ENCODE data around the gene CADM4. TPM values are rescaled to one million over a fixed set of nuclear protein-coding genes. Genes with fewer than 3 reads are reported as not detected.

CADM4 gene
- total RNA-seq, 1 donor from 2014 or later = 6.9 TPM

DNA sequence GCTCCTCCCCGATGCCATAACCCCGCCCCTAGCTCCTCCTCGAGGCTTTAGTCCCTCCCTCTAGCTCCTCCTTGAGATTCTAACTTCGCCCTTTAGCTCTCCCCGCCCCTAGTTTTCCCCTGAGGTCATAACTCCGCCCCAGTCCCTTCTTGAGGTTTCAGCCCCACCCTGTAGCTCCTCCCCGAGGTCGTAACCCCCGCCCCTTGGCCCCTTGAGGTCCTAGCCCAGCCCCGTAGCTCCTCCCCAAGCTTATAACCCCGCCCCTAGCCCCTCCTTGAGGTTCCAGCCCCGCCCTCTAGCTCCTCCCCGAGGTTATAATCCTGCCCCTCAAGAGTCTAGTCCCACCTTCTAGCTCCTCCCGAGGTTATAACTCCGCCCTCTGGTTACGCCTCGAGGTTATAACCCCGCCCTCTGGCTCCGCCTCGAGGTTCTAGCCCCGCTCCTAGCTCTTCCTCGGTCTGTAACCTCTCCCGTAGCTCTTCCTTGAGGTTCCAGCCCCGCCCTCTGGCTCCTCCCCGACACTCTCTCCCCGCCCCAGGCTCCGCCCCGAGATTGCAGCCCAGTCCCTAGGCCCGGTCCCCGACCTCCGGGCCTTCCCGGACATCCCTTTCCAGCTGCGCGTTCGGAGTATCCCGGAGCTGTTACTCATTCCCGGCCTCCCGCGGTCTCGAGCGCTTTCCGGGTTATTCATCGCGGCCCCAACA lies 28.9 kb upstream of the CADM4 start:
- Histone ChIP-seq H3K4me3 (peak overlapping the region; percentile 79), H3K9me3 (replicated peaks) (no peaks in the 10 kb centered on the region), H3K36me3 (peaks cover 18% of the 10 kb centered on the region), H3K27ac (replicated peaks) (peak overlapping the region; percentile 97), H3K4me1 (peaks cover 35% of the 10 kb centered on the region), H3K27me3 (ENCODE audit: low read depth) (no peaks in the 10 kb centered on the region)
- TF ChIP-seq, protein P1, sequence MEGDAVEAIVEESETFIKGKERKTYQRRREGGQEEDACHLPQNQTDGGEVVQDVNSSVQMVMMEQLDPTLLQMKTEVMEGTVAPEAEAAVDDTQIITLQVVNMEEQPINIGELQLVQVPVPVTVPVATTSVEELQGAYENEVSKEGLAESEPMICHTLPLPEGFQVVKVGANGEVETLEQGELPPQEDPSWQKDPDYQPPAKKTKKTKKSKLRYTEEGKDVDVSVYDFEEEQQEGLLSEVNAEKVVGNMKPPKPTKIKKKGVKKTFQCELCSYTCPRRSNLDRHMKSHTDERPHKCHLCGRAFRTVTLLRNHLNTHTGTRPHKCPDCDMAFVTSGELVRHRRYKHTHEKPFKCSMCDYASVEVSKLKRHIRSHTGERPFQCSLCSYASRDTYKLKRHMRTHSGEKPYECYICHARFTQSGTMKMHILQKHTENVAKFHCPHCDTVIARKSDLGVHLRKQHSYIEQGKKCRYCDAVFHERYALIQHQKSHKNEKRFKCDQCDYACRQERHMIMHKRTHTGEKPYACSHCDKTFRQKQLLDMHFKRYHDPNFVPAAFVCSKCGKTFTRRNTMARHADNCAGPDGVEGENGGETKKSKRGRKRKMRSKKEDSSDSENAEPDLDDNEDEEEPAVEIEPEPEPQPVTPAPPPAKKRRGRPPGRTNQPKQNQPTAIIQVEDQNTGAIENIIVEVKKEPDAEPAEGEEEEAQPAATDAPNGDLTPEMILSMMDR (IDR thresholded peaks at IDR 0.05; ENCODE audit: borderline replicate concordance) = no peak
- intact Hi-C loops (cut with micrococcal nuclease) = no loop called here
- DNase-seq = peak; percentile 98

DNA sequence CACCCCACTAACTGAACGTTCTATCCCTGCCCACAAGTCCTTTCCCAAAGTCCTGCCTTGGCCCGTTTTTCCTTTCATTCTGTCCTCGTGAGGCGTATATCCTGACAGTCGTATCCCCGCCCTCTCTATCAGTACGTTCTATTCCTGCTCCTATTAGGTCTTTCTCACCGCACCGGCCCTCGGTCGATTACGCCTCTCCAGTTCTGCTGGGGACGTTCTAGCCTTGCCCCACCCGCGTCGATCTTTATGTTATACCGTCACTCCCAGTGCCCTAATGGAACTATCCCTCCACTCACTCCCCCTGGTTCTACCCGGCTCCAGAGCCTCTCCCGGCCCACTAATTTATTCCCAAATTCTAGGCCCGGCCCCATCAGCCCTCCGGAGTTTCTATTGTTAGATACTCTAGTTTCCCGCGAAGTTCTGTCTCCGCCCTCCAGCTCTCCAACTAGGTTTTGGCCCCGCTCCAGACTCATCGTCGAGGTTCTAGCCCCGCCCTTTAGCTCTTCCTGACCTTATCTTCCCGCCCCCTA lies 28.3 kb upstream of the CADM4 start:
- Histone ChIP-seq H3K4me1 (peaks cover 37% of the 10 kb centered on the region), H3K4me3 (peak overlapping the region; percentile 79), H3K27me3 (ENCODE audit: low read depth) (no peaks in the 10 kb centered on the region), H3K27ac (replicated peaks) (peak overlapping the region; percentile 97), H3K9me3 (replicated peaks) (no peaks in the 10 kb centered on the region), H3K36me3 (peaks cover 18% of the 10 kb centered on the region)
- DNase-seq = no peak
- TF ChIP-seq, protein P1 (IDR thresholded peaks at IDR 0.05; ENCODE audit: borderline replicate concordance) = no peak
- intact Hi-C loops (cut with micrococcal nuclease) = no loop called here

GRCh38 chr19:43667126-43667875 lies 27.7 kb upstream of the CADM4 start:
- DNase-seq = peak; percentile 19
- peak overlapping the region; percentile 97 for H3K27ac ChIP-seq (replicated peaks)
- no peaks in the 10 kb centered on the region for H3K27me3 ChIP-seq (ENCODE audit: low read depth)
- intact Hi-C loops (cut with micrococcal nuclease) = no loop called here
- TF ChIP-seq, protein P1 (IDR thresholded peaks at IDR 0.05; ENCODE audit: borderline replicate concordance) = no peak
- H3K36me3 ChIP-seq = peaks cover 18% of the 10 kb centered on the region
- peak overlapping the region; percentile 79 for H3K4me3 ChIP-seq
- no peaks in the 10 kb centered on the region for H3K9me3 ChIP-seq (replicated peaks)
- peaks cover 37% of the 10 kb centered on the region for H3K4me1 ChIP-seq

- H3K27me3 ChIP-seq (ENCODE audit: low read depth) = no peaks in the 10 kb centered on the region
- H3K27ac ChIP-seq (replicated peaks) = no peak overlapping the region
- peaks cover 20% of the 10 kb centered on the region for H3K4me1 ChIP-seq
- peaks cover 24% of the 10 kb centered on the region for H3K36me3 ChIP-seq
- no peak for DNase-seq
- no peaks in the 10 kb centered on the region for H3K9me3 ChIP-seq (replicated peaks)
- TF ChIP-seq, protein P1 (IDR thresholded peaks at IDR 0.05; ENCODE audit: borderline replicate concordance) = no peak
- H3K4me3 ChIP-seq = no peak overlapping the region
- intact Hi-C loops (cut with micrococcal nuclease) = no loop called here
Measured at GRCh38 chr19:43664018-43664417, 24.4 kb upstream of the CADM4 start.

GRCh38 chr19:43662487-43662886 lies 22.8 kb upstream of the CADM4 start:
- Histone ChIP-seq H3K9me3 (replicated peaks) (peaks cover 12% of the 10 kb centered on the region), H3K36me3 (peaks cover 33% of the 10 kb centered on the region), H3K4me1 (peaks cover 13% of the 10 kb centered on the region), H3K27ac (replicated peaks) (no peak overlapping the region), H3K4me3 (no peak overlapping the region), H3K27me3 (ENCODE audit: low read depth) (no peaks in the 10 kb centered on the region)
- DNase-seq = no peak
- intact Hi-C loops (cut with micrococcal nuclease) = no loop called here
- TF ChIP-seq, protein P1 (IDR thresholded peaks at IDR 0.05; ENCODE audit: borderline replicate concordance) = peak; percentile 41

Measured in left ventricle myocardium inferior (tissue), 1 donor.